ENCODE measurements around the gene GALNT14.

The GALNT14 gene

DNA sequence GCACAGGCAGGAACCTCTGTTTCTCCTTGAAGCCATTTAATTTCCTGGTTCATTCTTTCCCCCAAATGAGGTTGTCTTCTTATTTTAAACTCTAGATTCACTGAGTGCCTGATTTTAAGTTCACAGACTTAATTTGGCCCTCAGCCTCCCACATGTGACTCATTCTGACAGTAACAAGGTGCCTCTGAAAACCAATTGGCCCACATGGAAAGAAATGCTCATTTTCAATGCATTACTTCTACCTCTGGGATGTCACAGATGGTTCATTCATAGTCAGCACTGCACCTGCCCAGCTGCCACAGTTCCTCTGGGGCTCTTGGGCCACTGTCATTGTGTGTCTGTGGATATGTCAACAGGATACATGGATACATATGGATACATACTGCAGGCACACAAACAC lies 190.6 kb downstream of the GALNT14 start:
- H3K9me3 ChIP-seq (ENCODE audit: control insufficient read depth, low read length): no peaks in the 10 kb centered on the region
- H3K36me3 ChIP-seq (ENCODE audit: control insufficient read depth, insufficient read depth, low read length): no peaks in the 10 kb centered on the region
- H3K27me3 ChIP-seq (ENCODE audit: control insufficient read depth, insufficient read depth, low read length): no peaks in the 10 kb centered on the region
- no peak overlapping the region for H2AFZ ChIP-seq
- H3K4me1 ChIP-seq: no peaks in the 10 kb centered on the region
- TF ChIP-seq, protein P1, sequence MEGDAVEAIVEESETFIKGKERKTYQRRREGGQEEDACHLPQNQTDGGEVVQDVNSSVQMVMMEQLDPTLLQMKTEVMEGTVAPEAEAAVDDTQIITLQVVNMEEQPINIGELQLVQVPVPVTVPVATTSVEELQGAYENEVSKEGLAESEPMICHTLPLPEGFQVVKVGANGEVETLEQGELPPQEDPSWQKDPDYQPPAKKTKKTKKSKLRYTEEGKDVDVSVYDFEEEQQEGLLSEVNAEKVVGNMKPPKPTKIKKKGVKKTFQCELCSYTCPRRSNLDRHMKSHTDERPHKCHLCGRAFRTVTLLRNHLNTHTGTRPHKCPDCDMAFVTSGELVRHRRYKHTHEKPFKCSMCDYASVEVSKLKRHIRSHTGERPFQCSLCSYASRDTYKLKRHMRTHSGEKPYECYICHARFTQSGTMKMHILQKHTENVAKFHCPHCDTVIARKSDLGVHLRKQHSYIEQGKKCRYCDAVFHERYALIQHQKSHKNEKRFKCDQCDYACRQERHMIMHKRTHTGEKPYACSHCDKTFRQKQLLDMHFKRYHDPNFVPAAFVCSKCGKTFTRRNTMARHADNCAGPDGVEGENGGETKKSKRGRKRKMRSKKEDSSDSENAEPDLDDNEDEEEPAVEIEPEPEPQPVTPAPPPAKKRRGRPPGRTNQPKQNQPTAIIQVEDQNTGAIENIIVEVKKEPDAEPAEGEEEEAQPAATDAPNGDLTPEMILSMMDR (IDR thresholded peaks at IDR 0.05): no peak
- no peak overlapping the region for H3K27ac ChIP-seq
- no peaks in the 10 kb centered on the region for H3K79me2 ChIP-seq
- H3K4me3 ChIP-seq (ENCODE audit: low read depth, low read length): no peak overlapping the region
- no peak overlapping the region for H3K4me2 ChIP-seq (ENCODE audit: low read length)
- no peak overlapping the region for H3K9ac ChIP-seq

- no peak overlapping the region for H3K4me3 ChIP-seq (ENCODE audit: low read depth, low read length)
- no peaks in the 10 kb centered on the region for H3K36me3 ChIP-seq (ENCODE audit: control insufficient read depth, insufficient read depth, low read length)
- H2AFZ ChIP-seq: no peak overlapping the region
- H3K27ac ChIP-seq: no peak overlapping the region
- no peaks in the 10 kb centered on the region for H3K4me1 ChIP-seq
- H3K4me2 ChIP-seq (ENCODE audit: low read length): no peak overlapping the region
- H3K27me3 ChIP-seq (ENCODE audit: control insufficient read depth, insufficient read depth, low read length): no peaks in the 10 kb centered on the region
- H3K79me2 ChIP-seq: no peaks in the 10 kb centered on the region
- TF ChIP-seq, protein P1 (IDR thresholded peaks at IDR 0.05): no peak
- H3K9me3 ChIP-seq (ENCODE audit: control insufficient read depth, low read length): no peaks in the 10 kb centered on the region
- H3K9ac ChIP-seq: no peak overlapping the region
Observed at GRCh38 chr2:30942419-30942818, 195.8 kb downstream of the GALNT14 start.

DNA sequence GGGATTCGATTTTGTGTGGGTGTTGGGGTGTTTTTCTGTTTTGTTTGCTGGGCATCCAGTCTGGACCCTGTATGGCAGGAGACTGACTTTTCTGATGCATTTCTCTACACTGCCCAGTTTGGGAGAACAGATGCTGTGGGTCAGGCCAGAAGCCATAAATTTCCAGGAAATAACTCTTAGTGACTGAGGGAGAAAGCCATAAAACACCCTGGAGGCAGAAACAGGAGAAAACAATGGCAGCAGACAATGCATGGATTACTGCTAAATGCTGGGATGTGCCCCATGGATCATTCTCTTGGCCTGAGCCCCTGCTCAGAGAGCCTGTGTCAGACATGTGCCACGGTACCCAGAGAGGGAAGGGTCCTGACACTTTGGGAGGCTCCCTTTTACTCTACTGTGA lies 197.4 kb downstream of the GALNT14 start:
- no peaks in the 10 kb centered on the region for H3K27me3 ChIP-seq (ENCODE audit: control insufficient read depth, insufficient read depth, low read length)
- H3K36me3 ChIP-seq (ENCODE audit: control insufficient read depth, insufficient read depth, low read length): no peaks in the 10 kb centered on the region
- no peak overlapping the region for H3K27ac ChIP-seq
- no peaks in the 10 kb centered on the region for H3K79me2 ChIP-seq
- H3K9ac ChIP-seq: no peak overlapping the region
- H3K4me1 ChIP-seq: no peaks in the 10 kb centered on the region
- H3K9me3 ChIP-seq (ENCODE audit: control insufficient read depth, low read length): no peaks in the 10 kb centered on the region
- no peak overlapping the region for H3K4me2 ChIP-seq (ENCODE audit: low read length)
- no peak overlapping the region for H2AFZ ChIP-seq
- no peak overlapping the region for H3K4me3 ChIP-seq (ENCODE audit: low read depth, low read length)
- TF ChIP-seq, protein P1 (IDR thresholded peaks at IDR 0.05): no peak

- Histone ChIP-seq H3K79me2 (no peaks in the 10 kb centered on the region), H3K9ac (no peak overlapping the region), H3K36me3 (ENCODE audit: control insufficient read depth, insufficient read depth, low read length) (no peaks in the 10 kb centered on the region), H3K4me3 (ENCODE audit: low read depth, low read length) (no peak overlapping the region), H3K27ac (no peak overlapping the region), H3K27me3 (ENCODE audit: control insufficient read depth, insufficient read depth, low read length) (no peaks in the 10 kb centered on the region), H3K4me1 (peaks cover 6% of the 10 kb centered on the region), H2AFZ (no peak overlapping the region), H3K4me2 (ENCODE audit: low read length) (no peak overlapping the region), H3K9me3 (ENCODE audit: control insufficient read depth, low read length) (no peaks in the 10 kb centered on the region)
- TF ChIP-seq, protein P1 (IDR thresholded peaks at IDR 0.05): no peak
Observed at GRCh38 chr2:30939364-30939763, 198.9 kb downstream of the GALNT14 start.

- no peak overlapping the region for H3K4me3 ChIP-seq (ENCODE audit: low read depth, low read length)
- H3K4me1 ChIP-seq: peaks cover 6% of the 10 kb centered on the region
- no peak overlapping the region for H2AFZ ChIP-seq
- H3K9me3 ChIP-seq (ENCODE audit: control insufficient read depth, low read length): no peaks in the 10 kb centered on the region
- no peak overlapping the region for H3K27ac ChIP-seq
- H3K79me2 ChIP-seq: no peaks in the 10 kb centered on the region
- H3K27me3 ChIP-seq (ENCODE audit: control insufficient read depth, insufficient read depth, low read length): no peaks in the 10 kb centered on the region
- H3K36me3 ChIP-seq (ENCODE audit: control insufficient read depth, insufficient read depth, low read length): no peaks in the 10 kb centered on the region
- no peak overlapping the region for H3K4me2 ChIP-seq (ENCODE audit: low read length)
- TF ChIP-seq, protein P1 (IDR thresholded peaks at IDR 0.05): no peak
- H3K9ac ChIP-seq: no peak overlapping the region
Observed at GRCh38 chr2:30938196-30938595, 200.0 kb downstream of the GALNT14 start.

Measured in parathyroid adenoma (tissue), 2 donors.